Liver (tissue), 9 donors: Measurements from ENCODE around the gene NPAS2. TPM values are rescaled to one million over a fixed set of nuclear protein-coding genes. Genes with fewer than 3 reads are reported as not detected.

Experiments
- DNase-seq: peaks from one replicate; pipeline ENCODE4 v3.0.0-alpha.2; 2017; ENCODE audit warnings: low spot score
- H3K27ac ChIP-seq, 2 donors: one replicate each; pipeline ENCODE4 v1.7.0; 2013; ENCODE audit warnings: inconsistent platforms in 2 of 2, low read length in 2 of 2, control low read depth in 1 of 2, low read depth in 1 of 2, mild to moderate bottlenecking in 1 of 2
- H3K27me3 ChIP-seq, 4 donors: one replicate each; pipeline versions ENCODE4 v1.6.1 to v1.7.0; 2013; ENCODE audit warnings: low read length in 3 of 4, inconsistent platforms in 1 of 4, mild to moderate bottlenecking in 1 of 4, moderate library complexity in 1 of 4; ENCODE audit not compliant: control insufficient read depth in 4 of 4, insufficient read depth in 4 of 4
- H3K36me3 ChIP-seq, 4 donors: one replicate each; pipeline versions ENCODE4 v1.6.1 to v1.7.0; 2013; ENCODE audit warnings: low read length in 3 of 4, mild to moderate bottlenecking in 3 of 4, low read depth in 1 of 4, moderate library complexity in 1 of 4; ENCODE audit not compliant: control insufficient read depth in 4 of 4, insufficient read depth in 3 of 4
- H3K4me1 ChIP-seq, 4 donors: one replicate each; pipeline versions ENCODE4 v1.6.1 to v1.7.0; 2013; ENCODE audit warnings: low read length in 3 of 4, mild to moderate bottlenecking in 3 of 4, moderate library complexity in 1 of 4; ENCODE audit not compliant: control insufficient read depth in 4 of 4, insufficient read depth in 4 of 4
- H3K4me3 ChIP-seq, 3 donors: one replicate each; pipeline versions ENCODE4 v1.6.1 to v1.7.0; 2013; ENCODE audit warnings: low read length in 3 of 3, control low read depth in 1 of 3, low read depth in 1 of 3, mild to moderate bottlenecking in 1 of 3
- H3K9ac ChIP-seq, 2 donors: one replicate each; pipeline ENCODE4 v1.7.0; 2013; ENCODE audit warnings: low read length in 2 of 2, mild to moderate bottlenecking in 2 of 2, moderate library complexity in 2 of 2, control low read depth in 1 of 2, low read depth in 1 of 2
- H3K9me3 ChIP-seq, 4 donors: one replicate each; pipeline versions ENCODE4 v1.6.1 to v1.7.0; 2013; ENCODE audit warnings: low read length in 3 of 4; ENCODE audit not compliant: control insufficient read depth in 4 of 4
- FOXA1 ChIP-seq: IDR thresholded peaks from 2 replicates; pipeline ENCODE4 v1.6.1; 2016; ENCODE audit warnings: antibody characterized with exemption
- FOXA2 ChIP-seq: IDR thresholded peaks from 2 replicates; pipeline ENCODE4 v1.6.1; 2016; ENCODE audit warnings: antibody characterized with exemption
- GABPA ChIP-seq, 2 donors: IDR thresholded peaks in 1 of 2; conservative IDR thresholded peaks in 1 of 2; 2 replicates each; pipeline ENCODE4 v1.6.1; 2016; ENCODE audit warnings: antibody characterized with exemption in 2 of 2, mild to moderate bottlenecking in 1 of 2, moderate library complexity in 1 of 2
- HNF4A ChIP-seq, 2 donors: conservative IDR thresholded peaks; 2 replicates each; pipeline ENCODE4 v1.6.1; 2016; ENCODE audit warnings: antibody characterized with exemption in 2 of 2, mild to moderate bottlenecking in 2 of 2
- HNF4G ChIP-seq: IDR thresholded peaks from 2 replicates; pipeline ENCODE4 v1.6.1; 2016; ENCODE audit warnings: antibody characterized with exemption
- JUND ChIP-seq, 2 donors: IDR thresholded peaks; 2 replicates each; pipeline ENCODE4 v1.6.1; 2016; ENCODE audit warnings: antibody characterized with exemption in 2 of 2
- RAD21 ChIP-seq, 2 donors: IDR thresholded peaks; 2 replicates each; pipeline ENCODE4 v1.6.1; 2016; ENCODE audit warnings: antibody characterized with exemption in 2 of 2, mild to moderate bottlenecking in 2 of 2
- RXRA ChIP-seq, 2 donors: IDR thresholded peaks; 2 replicates each; pipeline ENCODE4 v1.6.1; 2017 to 2018; ENCODE audit warnings: antibody characterized with exemption in 2 of 2, mild to moderate bottlenecking in 1 of 2
- WGBS: extraction: QIAGEN DNeasy Blood & Tissue Kit; methylation state at CpG from one replicate; pipeline ENCODE4 v1.1.7; 2013; 5-methylcytosine and 5-hydroxymethylcytosine counted together
- polyA plus RNA-seq, 2 donors: library from polyadenylated mRNA; stranded (reverse) in 1 of 2; unstranded in 1 of 2; fragments of 200-250 nt in 1 of 2; fragments of >200 nt in 1 of 2; fragmentation: Nextera tagmentation in 1 of 2; extraction: Ambion mirVana in 1 of 2; gene quantifications; one replicate each; pipeline versions ENCODE4 v1.2.1 to v1.2.3, GENCODE V29; 2013 to 2015
- total RNA-seq, 2 donors: library from RNA; depleted of rRNA; stranded (reverse); fragments of >200 nt; gene quantifications; one replicate each; pipeline ENCODE4 v1.2.3, GENCODE V29; 2014
- TF ChIP-seq, protein P1 (sequence below): IDR thresholded peaks from 2 replicates; pipeline ENCODE4 v1.6.1; 2016; ENCODE audit warnings: antibody characterized with exemption, mild to moderate bottlenecking
- TF ChIP-seq, protein P2 (sequence below): fragments of 150-350 bp; IDR thresholded peaks from 2 replicates; pipeline ENCODE4 v1.5.1; 2017; ENCODE audit warnings: improper control_type of control experiment, low read depth, low read length; ENCODE audit not compliant: missing input control
- TF ChIP-seq, protein P3 (sequence below): IDR thresholded peaks from 2 replicates; pipeline ENCODE4 v1.6.1; 2016; ENCODE audit warnings: antibody characterized with exemption
- TF ChIP-seq, protein P4 (sequence below): IDR thresholded peaks from 2 replicates; pipeline ENCODE4 v1.6.1; 2016; ENCODE audit warnings: antibody characterized with exemption
- donor health status: healthy.
- donor health status: healthy.
- donor health status: healthy.
- donor health status: healthy.
- donor health status: healthy.

The NPAS2 gene
- total and polyA plus RNA-seq, 4 donors, result 0.33 to 24.3 (median 6.6) TPM

DNA sequence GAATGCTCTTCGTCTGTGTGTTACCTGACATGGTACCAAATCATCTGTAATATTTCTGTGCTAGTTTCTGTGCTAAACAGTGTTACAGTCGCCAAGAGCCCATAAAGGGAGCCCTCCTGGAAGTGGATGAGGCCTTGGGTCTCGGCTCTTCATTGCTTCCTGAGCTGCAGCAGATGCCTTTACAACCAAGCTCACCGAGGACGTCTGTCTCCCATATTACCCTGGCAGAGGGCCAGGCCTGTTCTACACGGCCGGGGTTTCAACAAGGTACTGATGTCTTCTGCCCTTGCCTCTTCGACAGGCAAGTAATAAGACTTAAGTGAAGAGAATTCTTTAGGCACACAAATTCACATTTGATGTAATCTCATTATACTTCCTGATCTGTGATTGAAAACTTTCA, 199.0 kb downstream of the NPAS2 start:
- Histone ChIP-seq H3K27me3 (no peaks in the 10 kb centered on the region), H3K4me1 (no peaks in the 10 kb centered on the region), H3K27ac (no peak overlapping the region), H3K4me3 (no peak overlapping the region), H3K9me3 (no peaks in the 10 kb centered on the region), H3K9ac (no peak overlapping the region), H3K36me3 (peaks cover 3 to 34% (median 26%) of the 10 kb centered on the region in 4 donors)
- TF ChIP-seq FOXA2 (no peak), HNF4G (no peak), FOXA1 (no peak), JUND (IDR thresholded peaks at IDR 0.05) (no peak), RXRA (IDR thresholded peaks at IDR 0.05) (no peak), HNF4A (conservative IDR thresholded peaks at IDR 0.05) (no peak), RAD21 (IDR thresholded peaks at IDR 0.05) (no peak)
- TF ChIP-seq, protein P1, sequence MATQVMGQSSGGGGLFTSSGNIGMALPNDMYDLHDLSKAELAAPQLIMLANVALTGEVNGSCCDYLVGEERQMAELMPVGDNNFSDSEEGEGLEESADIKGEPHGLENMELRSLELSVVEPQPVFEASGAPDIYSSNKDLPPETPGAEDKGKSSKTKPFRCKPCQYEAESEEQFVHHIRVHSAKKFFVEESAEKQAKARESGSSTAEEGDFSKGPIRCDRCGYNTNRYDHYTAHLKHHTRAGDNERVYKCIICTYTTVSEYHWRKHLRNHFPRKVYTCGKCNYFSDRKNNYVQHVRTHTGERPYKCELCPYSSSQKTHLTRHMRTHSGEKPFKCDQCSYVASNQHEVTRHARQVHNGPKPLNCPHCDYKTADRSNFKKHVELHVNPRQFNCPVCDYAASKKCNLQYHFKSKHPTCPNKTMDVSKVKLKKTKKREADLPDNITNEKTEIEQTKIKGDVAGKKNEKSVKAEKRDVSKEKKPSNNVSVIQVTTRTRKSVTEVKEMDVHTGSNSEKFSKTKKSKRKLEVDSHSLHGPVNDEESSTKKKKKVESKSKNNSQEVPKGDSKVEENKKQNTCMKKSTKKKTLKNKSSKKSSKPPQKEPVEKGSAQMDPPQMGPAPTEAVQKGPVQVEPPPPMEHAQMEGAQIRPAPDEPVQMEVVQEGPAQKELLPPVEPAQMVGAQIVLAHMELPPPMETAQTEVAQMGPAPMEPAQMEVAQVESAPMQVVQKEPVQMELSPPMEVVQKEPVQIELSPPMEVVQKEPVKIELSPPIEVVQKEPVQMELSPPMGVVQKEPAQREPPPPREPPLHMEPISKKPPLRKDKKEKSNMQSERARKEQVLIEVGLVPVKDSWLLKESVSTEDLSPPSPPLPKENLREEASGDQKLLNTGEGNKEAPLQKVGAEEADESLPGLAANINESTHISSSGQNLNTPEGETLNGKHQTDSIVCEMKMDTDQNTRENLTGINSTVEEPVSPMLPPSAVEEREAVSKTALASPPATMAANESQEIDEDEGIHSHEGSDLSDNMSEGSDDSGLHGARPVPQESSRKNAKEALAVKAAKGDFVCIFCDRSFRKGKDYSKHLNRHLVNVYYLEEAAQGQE, result no peak
- TF ChIP-seq, protein P2, sequence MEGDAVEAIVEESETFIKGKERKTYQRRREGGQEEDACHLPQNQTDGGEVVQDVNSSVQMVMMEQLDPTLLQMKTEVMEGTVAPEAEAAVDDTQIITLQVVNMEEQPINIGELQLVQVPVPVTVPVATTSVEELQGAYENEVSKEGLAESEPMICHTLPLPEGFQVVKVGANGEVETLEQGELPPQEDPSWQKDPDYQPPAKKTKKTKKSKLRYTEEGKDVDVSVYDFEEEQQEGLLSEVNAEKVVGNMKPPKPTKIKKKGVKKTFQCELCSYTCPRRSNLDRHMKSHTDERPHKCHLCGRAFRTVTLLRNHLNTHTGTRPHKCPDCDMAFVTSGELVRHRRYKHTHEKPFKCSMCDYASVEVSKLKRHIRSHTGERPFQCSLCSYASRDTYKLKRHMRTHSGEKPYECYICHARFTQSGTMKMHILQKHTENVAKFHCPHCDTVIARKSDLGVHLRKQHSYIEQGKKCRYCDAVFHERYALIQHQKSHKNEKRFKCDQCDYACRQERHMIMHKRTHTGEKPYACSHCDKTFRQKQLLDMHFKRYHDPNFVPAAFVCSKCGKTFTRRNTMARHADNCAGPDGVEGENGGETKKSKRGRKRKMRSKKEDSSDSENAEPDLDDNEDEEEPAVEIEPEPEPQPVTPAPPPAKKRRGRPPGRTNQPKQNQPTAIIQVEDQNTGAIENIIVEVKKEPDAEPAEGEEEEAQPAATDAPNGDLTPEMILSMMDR, result no peak
- TF ChIP-seq, protein P3, sequence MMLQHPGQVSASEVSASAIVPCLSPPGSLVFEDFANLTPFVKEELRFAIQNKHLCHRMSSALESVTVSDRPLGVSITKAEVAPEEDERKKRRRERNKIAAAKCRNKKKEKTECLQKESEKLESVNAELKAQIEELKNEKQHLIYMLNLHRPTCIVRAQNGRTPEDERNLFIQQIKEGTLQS, result no peak
- TF ChIP-seq, protein P4, sequence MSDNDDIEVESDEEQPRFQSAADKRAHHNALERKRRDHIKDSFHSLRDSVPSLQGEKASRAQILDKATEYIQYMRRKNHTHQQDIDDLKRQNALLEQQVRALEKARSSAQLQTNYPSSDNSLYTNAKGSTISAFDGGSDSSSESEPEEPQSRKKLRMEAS, result no peak
- 70% methylated on average over 8 of the region's 8 CpGs for WGBS
- no peak for DNase-seq

DNA sequence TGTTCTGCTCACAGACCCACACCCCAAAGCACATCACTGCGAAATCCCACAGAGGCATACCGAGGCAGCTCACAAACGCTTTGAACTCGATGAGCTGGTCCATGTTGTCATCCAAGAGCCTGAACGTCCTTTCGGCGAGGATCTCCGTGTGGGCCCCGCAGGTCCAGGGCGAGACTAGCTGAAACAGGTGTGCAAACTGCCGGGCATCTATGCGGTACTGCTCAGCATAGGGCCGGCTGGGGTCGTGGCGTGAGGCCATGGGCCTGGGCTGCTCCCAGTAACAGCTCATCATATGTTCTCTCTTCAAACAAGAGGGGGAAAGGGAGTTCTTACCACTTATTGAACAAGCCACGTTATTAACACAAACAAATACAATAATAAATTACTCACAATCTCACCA, 202.3 kb downstream of the NPAS2 start:
- no peak for DNase-seq
- no peak for TF ChIP-seq RXRA (IDR thresholded peaks at IDR 0.05)
- TF ChIP-seq, protein P2, result no peak
- no peak for TF ChIP-seq GABPA (IDR thresholded peaks at IDR 0.05 in 1 of 2, conservative IDR thresholded peaks at IDR 0.05 in 1 of 2)
- TF ChIP-seq, protein P3, result no peak
- TF ChIP-seq, protein P1, result no peak
- H3K36me3 ChIP-seq, result peaks cover 3 to 38% (median 29%) of the 10 kb centered on the region in 4 donors
- H3K4me3 ChIP-seq, result no peak overlapping the region
- no peaks in the 10 kb centered on the region for H3K9me3 ChIP-seq
- no peak overlapping the region for H3K27ac ChIP-seq
- no peak overlapping the region for H3K9ac ChIP-seq
- 89% methylated on average over 16 of the region's 16 CpGs for WGBS
- no peaks in the 10 kb centered on the region for H3K27me3 ChIP-seq
- no peaks in the 10 kb centered on the region for H3K4me1 ChIP-seq
